GM12873 (cell line): ENCODE results near the gene SLC22A15.

ENCODE experiments used
- CTCF ChIP-seq: IDR thresholded peaks from 2 replicates; pipeline ENCODE4 v1.5.1; 2012; ENCODE audit warnings: low read depth, mild to moderate bottlenecking, moderate library complexity, low read length, control low read depth; ENCODE audit not compliant: insufficient read depth; ENCODE audit errors: missing control alignments

SLC22A15 gene

DNA sequence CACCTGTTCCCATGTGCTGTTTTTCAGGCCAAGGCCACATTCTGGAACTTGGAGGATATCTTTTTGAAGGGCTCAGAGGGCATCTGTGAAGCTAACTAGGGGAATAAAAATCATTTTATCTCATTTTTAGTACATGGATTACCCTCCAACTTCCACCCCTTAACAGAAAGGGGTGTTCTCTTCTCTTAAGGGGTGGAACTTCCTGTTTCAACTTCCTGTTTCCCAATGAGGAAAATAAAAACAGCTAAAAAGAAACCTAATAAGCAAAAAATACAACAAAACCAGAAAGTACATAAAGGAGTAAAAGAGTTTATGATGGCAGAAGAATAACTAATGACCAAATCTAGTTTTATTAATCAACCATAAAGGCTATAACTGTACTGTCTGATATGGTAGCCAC is 24.8 kb upstream of the SLC22A15 start:
- TF ChIP-seq CTCF: no peak

- TF ChIP-seq CTCF: no peak
Observed at GRCh38 chr1:115952547-115952946, 23.8 kb upstream of the SLC22A15 start.

- TF ChIP-seq CTCF: no peak
Observed at GRCh38 chr1:115953180-115953579, 23.1 kb upstream of the SLC22A15 start.

- no peak for TF ChIP-seq CTCF
Observed at GRCh38 chr1:115954684-115955083, 21.6 kb upstream of the SLC22A15 start.

- no peak for TF ChIP-seq CTCF
Observed at GRCh38 chr1:115955228-115955627, 21.1 kb upstream of the SLC22A15 start.

- TF ChIP-seq CTCF: no peak
Observed at GRCh38 chr1:115958866-115959265, 17.4 kb upstream of the SLC22A15 start.

- no peak for TF ChIP-seq CTCF
Observed at GRCh38 chr1:115969509-115969908, 6.8 kb upstream of the SLC22A15 start.
